GM18870 (cell line): ENCODE results near the gene DOK5.
A peak's percentile ranks its signal among the peaks of the same experiment; 100 is the strongest.

ENCODE experiments used
- ATAC-seq: cut with Tn5 transposase; IDR thresholded peaks from one replicate; pipeline ENCODE4 v1.9.1; 2021; ENCODE audit warnings: moderate library complexity; ENCODE audit not compliant: unreplicated experiment

The DOK5 gene

DNA sequence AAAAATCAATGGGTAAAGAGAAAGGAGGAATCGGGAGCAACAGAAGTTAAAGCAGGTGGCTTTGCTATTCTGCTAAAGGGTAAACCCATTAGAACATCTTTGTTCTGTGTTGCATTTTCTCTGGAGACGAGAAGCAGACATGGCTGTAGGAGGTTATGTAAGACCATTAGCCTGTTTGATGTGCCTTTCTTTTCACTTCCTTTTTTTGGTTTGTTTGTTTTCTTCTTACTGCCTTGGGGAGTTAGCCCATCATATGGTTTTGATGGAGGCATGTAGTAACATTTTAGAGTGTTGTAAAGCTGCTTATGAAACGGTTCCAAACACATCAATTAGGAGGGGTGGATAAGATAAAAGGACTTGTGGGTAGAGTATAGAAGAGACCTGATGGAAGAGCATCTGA lies 131.0 kb downstream of the DOK5 start:
- ATAC-seq, result no peak

DNA sequence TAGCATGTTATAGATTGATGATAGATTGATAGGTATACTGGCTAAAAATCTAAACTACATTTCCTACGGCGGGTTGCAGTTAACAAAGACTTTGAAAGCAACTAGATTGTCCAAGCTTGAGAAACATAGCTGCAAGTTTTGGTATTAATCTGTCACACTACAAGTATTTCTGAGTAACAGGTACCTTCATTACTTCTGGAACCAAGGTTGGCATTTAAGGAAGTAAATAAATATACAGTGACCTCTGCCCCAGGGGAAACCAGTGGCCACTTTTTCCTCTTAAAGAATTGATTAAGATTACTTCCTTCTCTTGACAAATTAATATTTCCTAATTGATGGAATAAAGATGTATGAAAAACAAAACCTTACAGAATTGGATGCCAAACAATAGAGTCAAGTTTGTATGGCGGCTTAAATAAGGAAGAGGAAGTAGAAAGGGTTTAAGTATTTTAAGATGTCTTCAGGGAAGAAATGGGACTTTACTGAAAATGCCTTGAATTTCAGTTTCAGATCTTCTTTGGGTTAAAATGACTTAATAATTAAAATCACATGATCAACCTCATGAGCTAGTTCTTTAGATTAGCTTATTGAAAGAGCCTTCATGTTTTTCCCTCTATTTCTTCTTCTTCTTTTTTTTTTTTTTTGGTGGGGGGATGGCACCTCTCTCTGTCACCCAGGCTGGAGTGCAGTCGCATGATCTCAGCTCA lies 132.8 kb downstream of the DOK5 start:
- ATAC-seq, result no peak

GRCh38 chr20:54608943-54609342 lies 133.6 kb downstream of the DOK5 start:
- ATAC-seq, result no peak

DNA sequence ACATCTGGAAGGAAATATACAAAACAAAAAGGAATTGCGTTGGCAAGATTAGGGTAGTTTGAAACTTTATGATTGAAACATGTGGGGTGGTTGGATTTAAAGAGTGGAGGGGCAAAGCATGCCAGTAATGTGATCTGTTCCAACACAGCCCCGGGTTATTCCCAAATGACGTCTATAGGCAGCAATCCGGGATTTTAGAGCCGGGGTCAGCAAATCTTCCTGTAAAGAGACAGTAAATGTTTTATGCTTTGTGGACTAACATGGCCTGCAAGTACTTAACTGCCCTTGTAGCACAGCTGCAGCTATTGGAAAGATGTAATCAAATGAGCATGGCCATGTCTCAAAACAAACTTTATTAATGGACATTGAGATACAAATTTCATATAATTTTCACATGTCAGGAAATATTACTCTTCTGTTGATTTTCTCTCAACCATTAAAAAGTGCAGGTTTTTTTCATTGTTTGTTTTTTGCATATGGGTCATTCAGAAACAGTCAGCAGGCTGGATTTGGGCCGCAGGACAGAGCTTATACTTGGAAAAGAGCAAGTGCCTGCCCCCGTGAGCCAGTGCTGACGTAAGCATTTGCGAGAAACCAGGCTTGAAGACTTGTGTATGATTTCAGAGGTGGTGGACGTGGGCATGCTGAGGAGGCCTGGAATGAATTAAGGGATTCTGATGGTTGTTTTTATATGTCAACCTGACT lies 136.5 kb downstream of the DOK5 start:
- ATAC-seq, result no peak

DNA sequence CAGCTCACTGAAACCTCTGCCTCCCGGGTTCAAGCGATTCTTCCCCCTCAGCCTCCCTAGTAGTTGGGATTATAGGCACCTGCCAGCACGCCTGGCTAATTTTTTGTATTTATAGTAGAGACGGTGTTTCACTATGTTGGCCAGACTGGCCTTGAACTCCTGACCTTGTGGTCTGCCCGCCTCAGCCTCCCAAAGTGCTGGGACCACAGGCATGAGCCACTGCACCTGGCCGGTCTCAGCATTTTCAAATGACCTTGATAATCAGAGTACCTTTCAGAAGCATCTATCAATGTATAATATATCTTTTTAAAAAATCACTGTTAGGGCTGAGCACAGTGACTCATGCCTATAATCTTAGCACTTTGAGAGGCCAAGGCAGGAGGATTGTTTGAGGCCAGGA lies 143.0 kb downstream of the DOK5 start:
- no peak for ATAC-seq

- ATAC-seq, result no peak
These were observed 143.8 kb downstream of the DOK5 start for GRCh38 chr20:54619181-54619580.

DNA sequence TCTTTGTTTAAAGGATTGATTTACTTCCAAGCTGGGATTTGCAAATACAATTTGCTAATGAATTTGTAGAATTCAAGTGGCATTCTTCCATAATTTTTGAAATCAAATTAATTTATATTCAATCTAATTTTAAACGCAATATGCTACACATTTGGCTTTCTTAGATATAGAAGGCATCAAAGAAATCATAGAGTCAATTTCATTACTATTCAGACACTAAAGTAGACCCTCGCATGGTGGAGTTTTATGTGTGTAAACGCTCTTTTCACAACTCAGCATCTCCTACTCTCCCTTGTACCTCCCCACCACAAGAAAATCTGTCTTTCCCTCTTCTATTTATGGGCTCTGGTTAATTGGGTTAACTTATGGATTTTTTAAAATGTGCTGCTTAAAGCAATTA lies 144.3 kb downstream of the DOK5 start:
- ATAC-seq, result no peak

DNA sequence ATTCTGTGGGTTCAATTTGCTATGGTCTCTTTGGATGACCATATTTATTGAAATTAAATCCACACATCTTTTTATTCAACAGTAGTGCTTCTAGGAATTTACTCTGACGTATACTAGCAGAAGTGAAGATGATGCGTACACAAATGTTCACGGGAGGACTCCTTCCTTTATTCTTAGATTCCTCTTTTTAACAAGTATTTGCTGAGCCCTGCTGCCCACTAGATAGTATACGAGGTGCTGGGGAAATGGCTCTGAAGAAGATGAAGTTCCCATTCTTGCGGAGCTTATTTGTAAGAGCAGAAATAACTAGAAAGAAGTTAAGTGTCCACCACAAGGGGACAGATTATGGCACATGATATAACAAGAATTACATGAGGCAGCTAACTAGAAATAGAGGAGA lies 145.2 kb downstream of the DOK5 start:
- no peak for ATAC-seq

DNA sequence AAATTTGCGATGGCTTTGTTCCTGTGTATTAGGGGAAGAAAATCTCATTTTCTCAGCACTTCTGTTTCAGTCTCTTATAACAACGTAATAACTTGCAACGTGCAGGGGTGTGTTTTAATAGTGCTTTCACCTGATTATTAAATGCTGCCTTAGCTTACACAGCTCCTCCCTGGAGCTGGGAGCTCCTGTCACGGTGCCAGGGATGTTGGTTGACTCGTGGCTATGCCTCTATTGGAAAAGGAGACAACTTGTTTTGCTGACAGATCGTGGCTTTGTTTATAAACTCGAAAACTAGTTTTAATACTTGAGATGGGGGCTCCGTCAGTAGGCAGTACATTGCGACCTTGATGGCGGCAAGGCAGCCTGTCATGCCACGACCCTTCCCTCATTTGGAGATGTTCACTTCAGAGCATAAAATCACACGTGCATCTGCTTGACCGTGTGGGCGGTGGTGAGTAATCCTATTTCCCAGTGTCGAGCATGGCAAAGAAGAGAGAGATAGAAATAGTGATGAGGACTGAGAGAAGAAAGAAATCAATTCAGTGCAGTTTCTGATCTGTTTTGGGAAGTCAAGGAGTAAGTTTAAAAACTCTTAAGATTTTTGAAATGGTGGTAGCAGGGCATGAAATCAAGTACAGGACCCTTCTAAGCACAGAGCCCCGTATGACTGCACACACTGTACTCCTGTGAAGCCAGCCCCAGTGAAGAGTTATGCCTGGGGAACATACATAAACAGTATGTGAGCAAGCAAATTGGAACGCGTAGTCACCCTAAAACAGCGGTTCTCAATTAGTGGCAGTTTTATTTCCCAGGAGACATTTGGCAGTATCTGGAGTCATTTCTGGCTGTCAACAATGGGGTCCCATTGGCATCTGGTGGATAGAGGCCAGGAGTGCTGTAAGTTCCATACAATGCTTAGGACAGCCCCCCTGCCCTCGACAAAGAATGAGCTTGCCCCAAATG lies 147.2 kb downstream of the DOK5 start:
- ATAC-seq, result no peak

GRCh38 chr20:54623991-54624569 lies 148.7 kb downstream of the DOK5 start:
- no peak for ATAC-seq

GRCh38 chr20:54624706-54625390 lies 149.5 kb downstream of the DOK5 start:
- no peak for ATAC-seq

DNA sequence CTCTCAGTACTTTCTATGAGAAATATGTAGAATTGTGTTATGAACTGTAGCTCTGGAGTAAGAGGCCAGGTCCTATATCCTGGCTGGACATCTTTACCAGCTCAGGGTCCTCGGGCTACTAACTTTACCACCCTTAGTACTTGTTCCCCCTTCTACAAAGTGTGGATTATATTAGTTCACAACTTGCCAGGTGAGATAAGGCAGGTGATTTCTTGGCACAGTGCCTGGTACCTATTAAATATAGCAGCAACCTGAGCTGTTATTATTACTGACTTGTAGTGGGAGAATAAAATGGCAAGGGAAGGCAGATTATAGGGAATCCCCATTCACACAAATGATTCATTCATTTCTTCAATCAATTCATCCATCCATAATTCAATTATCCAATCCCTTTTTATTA lies 150.1 kb downstream of the DOK5 start:
- ATAC-seq, result no peak

DNA sequence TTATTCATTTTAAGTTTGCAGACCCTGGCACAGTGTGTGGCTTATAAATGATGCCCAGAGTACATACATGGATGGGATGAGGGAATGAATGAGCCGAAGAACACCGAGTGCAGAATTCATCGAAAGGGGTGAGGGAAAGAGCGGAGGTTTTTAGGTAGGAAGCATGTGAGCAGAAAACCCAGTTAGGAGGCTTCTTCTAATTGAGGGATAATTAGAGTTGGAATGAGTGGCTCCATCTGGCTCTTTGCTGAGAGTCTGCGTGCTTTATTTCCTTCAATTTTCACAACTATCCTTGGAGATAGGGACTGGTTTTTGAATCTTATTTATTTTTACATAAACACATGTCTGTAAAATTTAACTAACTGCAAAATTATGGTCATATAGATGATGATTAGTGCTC lies 150.7 kb downstream of the DOK5 start:
- ATAC-seq, result no peak

- no peak for ATAC-seq
These were observed 154.2 kb downstream of the DOK5 start for GRCh38 chr20:54629632-54630031.

GRCh38 chr20:54630582-54630981 lies 155.2 kb downstream of the DOK5 start:
- no peak for ATAC-seq

DNA sequence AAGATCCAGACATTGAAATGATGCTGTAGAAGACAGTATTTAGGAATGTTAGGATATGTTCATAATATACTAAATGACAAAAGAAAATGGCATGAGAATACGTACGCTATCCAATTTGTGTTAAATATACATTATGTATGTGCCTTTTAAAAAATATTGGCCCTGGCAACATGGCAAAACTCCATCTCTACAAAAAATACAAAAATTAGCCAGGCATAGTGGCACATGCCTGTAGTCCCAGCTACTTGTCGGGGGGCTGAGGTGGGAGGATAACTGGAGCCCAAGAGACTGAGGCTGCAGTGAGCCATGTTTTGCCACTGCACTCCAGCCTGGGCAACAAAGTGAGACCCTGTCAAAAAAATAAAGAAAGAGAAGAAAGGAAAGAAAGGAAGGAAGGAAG lies 155.7 kb downstream of the DOK5 start:
- no peak for ATAC-seq

DNA sequence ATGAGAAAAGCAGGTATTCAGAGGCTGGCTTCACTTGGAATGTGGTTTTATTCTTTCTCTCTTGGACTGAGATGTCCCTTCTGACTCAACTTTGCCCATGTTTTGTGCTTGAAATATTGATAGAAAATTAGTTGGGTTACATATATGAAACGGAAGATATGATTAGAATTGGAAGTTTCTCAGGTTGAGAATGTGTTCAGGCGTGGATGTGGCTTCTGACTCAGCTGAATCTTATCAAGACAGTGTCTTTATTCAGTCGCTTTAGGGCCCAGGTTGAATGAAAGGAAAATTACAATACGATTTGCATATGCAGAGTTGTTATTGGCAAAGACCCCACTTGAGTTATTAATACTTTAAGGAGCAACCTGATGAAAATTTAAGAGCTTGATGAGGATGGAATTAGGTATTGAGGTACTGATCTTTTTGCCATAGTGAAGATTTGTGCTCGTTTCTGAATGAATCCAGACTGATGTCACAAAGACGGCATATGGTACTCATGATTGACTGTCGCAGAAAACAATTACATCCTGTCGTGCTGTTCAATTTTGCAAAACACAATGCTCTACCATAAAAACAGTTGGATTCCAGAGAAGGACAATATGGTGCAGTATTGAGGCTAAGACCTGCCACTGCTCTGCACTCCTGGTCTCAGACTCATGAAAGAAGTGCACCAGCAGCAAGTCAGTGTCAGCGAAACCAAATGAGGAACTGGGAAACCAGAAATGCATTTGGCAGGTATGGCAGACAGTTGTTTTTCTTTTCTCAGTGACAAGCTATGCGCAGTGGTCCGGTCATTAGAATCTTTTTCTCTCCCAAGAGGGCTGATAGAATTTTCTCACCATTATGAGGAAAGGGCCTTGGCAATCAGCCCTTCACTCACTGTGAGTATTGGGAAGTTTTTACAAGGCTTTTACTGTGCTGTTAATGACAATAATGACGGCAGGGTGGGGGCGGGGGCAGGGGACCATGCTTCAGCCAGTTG lies 158.3 kb downstream of the DOK5 start:
- peak; percentile 99 for ATAC-seq

- no peak for ATAC-seq
These were observed 161.2 kb downstream of the DOK5 start for GRCh38 chr20:54636575-54636974.

DNA sequence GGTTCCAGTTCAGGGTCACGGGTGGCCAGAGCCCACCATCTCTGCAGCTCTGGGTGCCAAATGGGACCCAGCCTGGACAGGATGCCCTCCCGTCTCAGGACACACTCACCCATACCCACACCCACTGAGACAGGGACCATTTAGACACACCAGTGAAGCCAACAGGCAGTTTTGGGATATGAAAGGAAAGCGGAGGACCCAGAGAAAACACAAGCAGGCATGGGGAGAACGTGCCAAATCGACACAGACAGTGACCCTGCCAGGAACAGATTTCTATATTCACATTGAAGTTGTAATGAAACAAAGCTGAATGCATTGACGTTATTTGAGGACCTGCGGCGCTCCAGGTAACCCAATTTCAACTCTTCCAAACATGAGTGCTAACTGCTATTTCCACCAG lies 164.5 kb downstream of the DOK5 start:
- ATAC-seq, result no peak
